Measurements from ENCODE around the gene RB1. TPM values are rescaled to one million over a fixed set of nuclear protein-coding genes. Genes with fewer than 3 reads are reported as not detected.
"Not testable (repeated sequence)": the region's sequence is repeated elsewhere in the genome, so short reads cannot be mapped to it uniquely, and the experiment has no call there.

RB1 gene
- polyA plus RNA-seq, 3 donors, result 47.7 to 51.6 (median 48.3) TPM

GRCh38 chr13:48346583-48346982 lies 43.0 kb downstream of the RB1 start:
- DNase-seq (ENCODE audit: low read depth in 3 of 3, low spot score in 2 of 3), result no peak

- no peak for DNase-seq (ENCODE audit: low read depth in 3 of 3, low spot score in 2 of 3)
These were observed 46.0 kb downstream of the RB1 start for GRCh38 chr13:48349525-48349924.

- no peak for DNase-seq (ENCODE audit: low read depth in 3 of 3, low spot score in 2 of 3)
These were observed 50.0 kb downstream of the RB1 start for GRCh38 chr13:48353590-48353989.

- not testable (repeated sequence) for DNase-seq (ENCODE audit: low read depth in 3 of 3, low spot score in 2 of 3)
These were observed 52.0 kb downstream of the RB1 start for GRCh38 chr13:48355524-48355923.

- DNase-seq (ENCODE audit: low read depth in 3 of 3, low spot score in 2 of 3), result no peak
These were observed 53.2 kb downstream of the RB1 start for GRCh38 chr13:48356750-48357149.

GRCh38 chr13:48369988-48370387 lies 66.4 kb downstream of the RB1 start:
- DNase-seq (ENCODE audit: low read depth in 3 of 3, low spot score in 2 of 3), result no peak

- DNase-seq (ENCODE audit: low read depth in 3 of 3, low spot score in 2 of 3), result no peak
These were observed 67.3 kb downstream of the RB1 start for GRCh38 chr13:48370815-48371214.

GRCh38 chr13:48377857-48378256 lies 74.3 kb downstream of the RB1 start:
- no peak for DNase-seq (ENCODE audit: low read depth in 3 of 3, low spot score in 2 of 3)

GRCh38 chr13:48380581-48380980 lies 77.0 kb downstream of the RB1 start:
- no peak for DNase-seq (ENCODE audit: low read depth in 3 of 3, low spot score in 2 of 3)

GRCh38 chr13:48383384-48383783 lies 79.8 kb downstream of the RB1 start:
- no peak for DNase-seq (ENCODE audit: low read depth in 3 of 3, low spot score in 2 of 3)

GRCh38 chr13:48386816-48387215 lies 83.3 kb downstream of the RB1 start:
- DNase-seq (ENCODE audit: low read depth in 3 of 3, low spot score in 2 of 3), result no peak

- DNase-seq (ENCODE audit: low read depth in 3 of 3, low spot score in 2 of 3), result no peak
These were observed 87.7 kb downstream of the RB1 start for GRCh38 chr13:48391257-48391656.

GRCh38 chr13:48393030-48393697 lies 89.6 kb downstream of the RB1 start:
- DNase-seq (ENCODE audit: low read depth in 3 of 3, low spot score in 2 of 3), result no peak

- no peak for DNase-seq (ENCODE audit: low read depth in 3 of 3, low spot score in 2 of 3)
These were observed 90.1 kb downstream of the RB1 start for GRCh38 chr13:48393698-48394085.

- DNase-seq (ENCODE audit: low read depth in 3 of 3, low spot score in 2 of 3), result no peak
These were observed 94.2 kb downstream of the RB1 start for GRCh38 chr13:48397744-48398143.

- DNase-seq (ENCODE audit: low read depth in 3 of 3, low spot score in 2 of 3), result no peak
These were observed 95.0 kb downstream of the RB1 start for GRCh38 chr13:48398450-48399095.

- DNase-seq (ENCODE audit: low read depth in 3 of 3, low spot score in 2 of 3), result no peak
These were observed 96.6 kb downstream of the RB1 start for GRCh38 chr13:48400090-48400694.

GRCh38 chr13:48400850-48401291 lies 97.3 kb downstream of the RB1 start:
- DNase-seq (ENCODE audit: low read depth in 3 of 3, low spot score in 2 of 3), result no peak

- no peak for DNase-seq (ENCODE audit: low read depth in 3 of 3, low spot score in 2 of 3)
These were observed 97.9 kb downstream of the RB1 start for GRCh38 chr13:48401480-48401879.

GRCh38 chr13:48402325-48402932 lies 98.9 kb downstream of the RB1 start:
- no peak for DNase-seq (ENCODE audit: low read depth in 3 of 3, low spot score in 2 of 3)

- DNase-seq (ENCODE audit: low read depth in 3 of 3, low spot score in 2 of 3), result no peak
These were observed 99.6 kb downstream of the RB1 start for GRCh38 chr13:48403151-48403631.

GRCh38 chr13:48403913-48404312 lies 100.4 kb downstream of the RB1 start:
- no peak for DNase-seq (ENCODE audit: low read depth in 3 of 3, low spot score in 2 of 3)
